GM20431 (cell line): ENCODE data around the gene STEEP1.

ENCODE experiments used
- in situ Hi-C: fragments of 300-500 bp; cut with MseI, MboI; formaldehyde crosslinking; loops from one replicate; pipeline ENCODE4 v1.15.0; 2020; ENCODE audit warnings: low sequenced_read_pairs; ENCODE audit not compliant: unreplicated experiment

STEEP1 gene

GRCh38 chrX:119565107-119565663, at the start of gene STEEP1:
Gene STEEP1, minus strand, starts transcription at chrX:119565409. Its CDS starts 54 bp downstream, at chrX:119565355.
- in situ Hi-C loops = no loop called here

GRCh38 chrX:119614776-119615175, 49.6 kb upstream of the STEEP1 start:
- in situ Hi-C loops = no loop called here

- in situ Hi-C loops = no loop called here
Observed at GRCh38 chrX:119607018-119607389, 41.8 kb upstream of the STEEP1 start.

GRCh38 chrX:119606280-119607017, 41.2 kb upstream of the STEEP1 start, which contains the start of gene NKRF:
Gene NKRF, minus strand, starts transcription at chrX:119606424.
- in situ Hi-C loops = no loop called here

GRCh38 chrX:119605464-119606279, 40.5 kb upstream of the STEEP1 start:
- in situ Hi-C loops = no loop called here

GRCh38 chrX:119604766-119605463, 39.7 kb upstream of the STEEP1 start:
- in situ Hi-C loops = no loop called here

- in situ Hi-C loops = no loop called here
Observed at GRCh38 chrX:119602701-119603255, 37.6 kb upstream of the STEEP1 start.

GRCh38 chrX:119589810-119590209, 24.6 kb upstream of the STEEP1 start:
- in situ Hi-C loops = no loop called here

GRCh38 chrX:119583431-119584059, 18.3 kb upstream of the STEEP1 start:
- in situ Hi-C loops = no loop called here

GRCh38 chrX:119579414-119579813, 14.2 kb upstream of the STEEP1 start:
- in situ Hi-C loops = no loop called here

- in situ Hi-C loops = no loop called here
Observed at GRCh38 chrX:119574394-119575266, 9.4 kb upstream of the STEEP1 start, which contains the start of gene UBE2A. Gene UBE2A, plus strand, starts transcription at chrX:119574563. Its CDS starts 149 bp downstream, at chrX:119574712.

- in situ Hi-C loops = no loop called here
Observed at GRCh38 chrX:119573840-119574393, 8.7 kb upstream of the STEEP1 start.

GRCh38 chrX:119573222-119573621, 8.0 kb upstream of the STEEP1 start:
- in situ Hi-C loops = no loop called here

- in situ Hi-C loops = no loop called here
Observed at GRCh38 chrX:119570351-119570835, 5.2 kb upstream of the STEEP1 start.

- in situ Hi-C loops = no loop called here
Observed at GRCh38 chrX:119552508-119552907, 12.7 kb downstream of the STEEP1 start.

GRCh38 chrX:119549327-119550016, 15.7 kb downstream of the STEEP1 start:
- in situ Hi-C loops = no loop called here

GRCh38 chrX:119541188-119541587, 24.0 kb downstream of the STEEP1 start:
- in situ Hi-C loops = no loop called here

- in situ Hi-C loops = no loop called here
Observed at GRCh38 chrX:119539872-119540271, 25.3 kb downstream of the STEEP1 start.
